GM19467 (cell line): ENCODE measurements around the gene MAP2K6.
"Not testable (repeated sequence)": the region's sequence is repeated elsewhere in the genome, so short reads cannot be mapped to it uniquely, and the experiment has no call there.

Experiments
- ATAC-seq: cut with Tn5 transposase; IDR thresholded peaks from one replicate; pipeline ENCODE4 v1.9.1; 2021; ENCODE audit warnings: mild to moderate bottlenecking, moderate library complexity; ENCODE audit not compliant: unreplicated experiment

MAP2K6 gene

GRCh38 chr17:69454051-69454450 is 39.6 kb downstream of the MAP2K6 start:
- ATAC-seq, result no peak

- ATAC-seq, result no peak
These were observed 40.5 kb downstream of the MAP2K6 start for GRCh38 chr17:69455040-69455439.

GRCh38 chr17:69457603-69458002 is 43.1 kb downstream of the MAP2K6 start:
- ATAC-seq, result no peak

GRCh38 chr17:69460963-69461922 is 46.7 kb downstream of the MAP2K6 start:
- no peak for ATAC-seq

GRCh38 chr17:69461951-69462369 is 47.5 kb downstream of the MAP2K6 start:
- ATAC-seq, result no peak

- no peak for ATAC-seq
These were observed 48.4 kb downstream of the MAP2K6 start for GRCh38 chr17:69462882-69463281.

DNA sequence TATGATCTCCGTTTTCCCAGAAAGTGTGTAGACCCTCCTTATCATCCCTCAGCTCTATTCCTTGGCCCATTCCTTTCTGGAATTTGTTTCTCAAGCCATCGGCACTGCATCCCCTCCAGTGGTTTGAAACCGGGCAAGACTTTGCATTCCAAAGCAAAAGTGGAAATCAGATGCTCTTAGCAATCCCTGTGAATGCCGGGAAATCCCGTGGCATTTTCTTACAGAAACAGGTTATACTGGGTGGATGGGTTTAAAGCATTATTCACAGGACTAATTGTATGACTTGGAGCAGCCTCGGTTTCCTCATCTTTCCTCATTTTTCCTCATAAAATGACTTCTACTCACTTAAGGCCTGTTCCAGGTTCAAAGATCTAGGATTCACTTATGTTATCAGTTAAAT is 52.0 kb downstream of the MAP2K6 start:
- ATAC-seq, result no peak

GRCh38 chr17:69466905-69467667 is 52.6 kb downstream of the MAP2K6 start:
- ATAC-seq, result no peak

GRCh38 chr17:69468207-69468606 is 53.7 kb downstream of the MAP2K6 start:
- no peak for ATAC-seq

GRCh38 chr17:69470702-69471101 is 56.2 kb downstream of the MAP2K6 start:
- no peak for ATAC-seq

- no peak for ATAC-seq
These were observed 56.9 kb downstream of the MAP2K6 start for GRCh38 chr17:69471406-69471805.

GRCh38 chr17:69473841-69474831 is 59.6 kb downstream of the MAP2K6 start:
- ATAC-seq, result no peak

- no peak for ATAC-seq
These were observed 62.9 kb downstream of the MAP2K6 start for GRCh38 chr17:69477204-69477902.

- ATAC-seq, result no peak
These were observed 63.4 kb downstream of the MAP2K6 start for GRCh38 chr17:69477903-69478266.

- ATAC-seq, result no peak
These were observed 64.4 kb downstream of the MAP2K6 start for GRCh38 chr17:69478916-69479315.

DNA sequence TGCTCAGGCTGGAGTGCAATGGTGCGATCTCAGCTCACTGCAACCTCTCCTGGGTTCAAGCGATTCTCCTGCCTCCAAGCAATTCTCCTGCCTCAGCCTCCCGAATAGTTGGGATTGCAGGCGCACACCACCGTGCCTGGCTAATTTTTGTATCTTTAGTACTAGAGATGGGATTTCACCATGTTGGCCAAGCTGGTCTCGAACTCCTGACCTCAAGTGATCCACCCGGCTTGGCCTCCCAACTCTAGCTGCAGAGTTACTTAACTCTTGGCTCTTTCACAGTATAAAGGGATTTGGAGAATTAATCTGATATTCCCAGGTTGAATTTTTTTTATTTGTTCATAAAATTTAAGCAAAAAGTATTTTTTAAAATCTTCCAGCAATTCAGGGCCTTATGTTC is 65.3 kb downstream of the MAP2K6 start:
- ATAC-seq, result not testable (repeated sequence)

DNA sequence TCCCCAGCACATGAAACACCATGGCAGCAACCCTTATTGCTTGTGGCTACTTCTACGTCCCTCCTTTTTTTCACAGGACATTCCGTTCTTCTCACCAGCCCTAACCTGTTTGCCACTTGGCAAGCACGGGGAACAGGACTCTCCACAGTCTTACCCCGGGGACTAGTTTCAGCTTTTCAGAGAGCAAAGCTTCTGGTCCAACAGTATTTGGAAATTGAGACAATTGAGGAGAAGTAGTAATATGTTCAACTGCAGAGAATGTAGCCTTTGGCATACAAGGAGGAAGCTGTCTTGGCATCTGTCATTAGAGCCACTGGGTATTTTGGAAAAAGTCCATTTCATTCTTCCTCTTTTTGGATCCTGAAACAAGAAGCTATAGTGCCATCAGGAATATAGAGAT is 65.7 kb downstream of the MAP2K6 start:
- ATAC-seq, result no peak

GRCh38 chr17:69485251-69485661 is 70.8 kb downstream of the MAP2K6 start:
- ATAC-seq, result no peak

- no peak for ATAC-seq
These were observed 71.6 kb downstream of the MAP2K6 start for GRCh38 chr17:69485901-69486643.
